ENCODE data around the gene RAD51B.

DNA sequence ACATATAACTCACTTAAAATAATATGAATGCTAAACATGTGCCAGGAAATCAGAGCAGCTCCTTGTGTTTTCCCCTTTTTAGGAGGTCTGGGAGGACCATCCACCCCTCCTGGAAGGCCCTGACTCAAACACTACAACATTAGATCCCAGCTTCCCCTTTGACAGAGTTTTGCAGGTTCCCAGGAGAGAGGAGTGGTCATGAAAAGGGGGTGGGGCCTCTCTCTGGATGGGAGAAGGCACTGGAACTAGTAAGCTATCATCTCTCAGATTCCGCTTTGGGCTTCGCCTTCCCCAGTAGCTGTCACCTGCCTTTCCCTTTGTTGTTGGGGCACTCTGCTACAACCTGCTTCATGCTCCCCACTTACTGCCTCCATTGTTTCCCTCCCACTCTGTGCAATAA, 824.1 kb downstream of the RAD51B start:
- no peak for TF ChIP-seq POLR2A (IDR thresholded peaks at IDR 0.05)
- TF ChIP-seq CTCF (IDR thresholded peaks at IDR 0.05): no peak
- TF ChIP-seq POLR2AphosphoS5 (IDR thresholded peaks at IDR 0.05): no peak
- no peak for TF ChIP-seq EP300 (IDR thresholded peaks at IDR 0.05)
